GM23338 (cell line): ENCODE measurements around the gene CCNB2. TPM values are rescaled to one million over a fixed set of nuclear protein-coding genes. Genes with fewer than 3 reads are reported as not detected.

Source experiments
- ATAC-seq: fragments of 200-7000 bp; cut with Tn5 transposase; 3 replicates; pipeline ENCODE4 v1.9.1; 2020
- DNase-seq: peaks from one replicate; pipeline ENCODE4 v3.0.0-alpha.2; 2015; ENCODE audit warnings: low spot score
- H2AFZ ChIP-seq: fragments of 200-600 bp; sonication (generic); 2 replicates; pipeline ENCODE4 v1.8.0; 2016; ENCODE audit warnings: antibody characterized with exemption, mild to moderate bottlenecking, moderate library complexity
- H3F3A ChIP-seq: fragments of 200-600 bp; sonication (generic); replicated peaks from 2 replicates; pipeline ENCODE4 v1.8.0; 2017; ENCODE audit warnings: antibody characterized with exemption, mixed run types, low read depth
- H3K27ac ChIP-seq: fragments of 200-600 bp; sonication (generic); 2 replicates; pipeline ENCODE4 v1.6.1; 2016; ENCODE audit warnings: low read depth
- H3K27me3 ChIP-seq: fragments of 200-600 bp; sonication (generic); 2 replicates; pipeline ENCODE4 v1.8.0; 2016; ENCODE audit warnings: mild to moderate bottlenecking, mixed run types, moderate library complexity; ENCODE audit not compliant: insufficient read depth
- H3K36me3 ChIP-seq: fragments of 200-600 bp; sonication (generic); 2 replicates; pipeline ENCODE4 v1.8.0; 2016; ENCODE audit warnings: mild to moderate bottlenecking; ENCODE audit not compliant: insufficient read depth
- H3K4me1 ChIP-seq: fragments of 200-600 bp; sonication (generic); 2 replicates; pipeline ENCODE4 v1.8.0; 2016; ENCODE audit warnings: mild to moderate bottlenecking, moderate library complexity; ENCODE audit not compliant: insufficient read depth
- H3K4me2 ChIP-seq: fragments of 200-600 bp; sonication (generic); 2 replicates; pipeline ENCODE4 v1.7.1; 2017; ENCODE audit warnings: mixed run types
- H3K4me3 ChIP-seq: fragments of 200-600 bp; sonication (generic); 2 replicates; pipeline ENCODE4 v1.6.1; 2016; ENCODE audit warnings: mixed run types
- H3K79me2 ChIP-seq: fragments of 200-600 bp; sonication (generic); replicated peaks from 2 replicates; pipeline ENCODE4 v1.8.0; 2017; ENCODE audit warnings: mild to moderate bottlenecking; ENCODE audit not compliant: insufficient read depth
- H3K9me2 ChIP-seq: fragments of 200-600 bp; sonication (generic); 2 replicates; pipeline ENCODE4 v1.8.0; 2017; ENCODE audit not compliant: insufficient read depth
- H4K20me1 ChIP-seq: fragments of 200-600 bp; sonication (generic); replicated peaks from 2 replicates; pipeline ENCODE4 v1.8.0; 2017; ENCODE audit warnings: mild to moderate bottlenecking; ENCODE audit not compliant: insufficient read depth
- H3K27ac Mint-ChIP-seq: 2 replicates; pipeline ENCODE4 v1.8.0; 2020; ENCODE audit warnings: inconsistent platforms, mild to moderate bottlenecking, moderate library complexity, mixed read lengths
- H3K27me3 Mint-ChIP-seq: 3 replicates; pipeline ENCODE4 v1.8.0; 2022; ENCODE audit warnings: low read depth, mild to moderate bottlenecking, moderate library complexity, mixed read lengths, inconsistent platforms; ENCODE audit not compliant: insufficient read depth, poor library complexity
- H3K36me3 Mint-ChIP-seq: 3 replicates; pipeline ENCODE4 v1.8.0; 2021; ENCODE audit warnings: low read depth, mild to moderate bottlenecking, inconsistent platforms, moderate library complexity, mixed read lengths
- H3K4me1 Mint-ChIP-seq: 3 replicates; pipeline ENCODE4 v1.8.0; 2020; ENCODE audit warnings: mild to moderate bottlenecking, inconsistent platforms, mixed read lengths
- H3K4me3 Mint-ChIP-seq: 3 replicates; pipeline ENCODE4 v1.8.0; 2021; ENCODE audit warnings: moderate library complexity, mild to moderate bottlenecking, inconsistent platforms, mixed read lengths
- H3K9me3 Mint-ChIP-seq: 3 replicates; pipeline ENCODE4 v1.8.0; 2020; ENCODE audit warnings: moderate library complexity, mild to moderate bottlenecking, inconsistent platforms, mixed read lengths
- CTCF ChIP-seq, 2 experiments: fragments of 200-600 bp in 1 of 2; sonication (generic) in 1 of 2; conservative IDR thresholded peaks; 2 replicates each; pipeline versions ENCODE4 v1.5.1 to v1.6.1; 2016 to 2017; ENCODE audit warnings: antibody characterized with exemption in 2 of 2, low read depth in 2 of 2, mild to moderate bottlenecking in 2 of 2, moderate library complexity in 1 of 2
- ETS1 ChIP-seq: IDR thresholded peaks from 2 replicates; pipeline ENCODE4 v1.6.1; 2016; ENCODE audit warnings: antibody characterized with exemption
- EZH2 ChIP-seq: fragments of 200-600 bp; sonication (generic); IDR thresholded peaks from one replicate; pipeline ENCODE4 v1.8.0; 2017; ENCODE audit warnings: antibody characterized with exemption, mild to moderate bottlenecking, low read depth; ENCODE audit not compliant: unreplicated experiment
- JUNB ChIP-seq: IDR thresholded peaks from one replicate; pipeline ENCODE4 v1.6.1; 2016; ENCODE audit warnings: antibody characterized with exemption; ENCODE audit not compliant: unreplicated experiment
- POLR2AphosphoS5 ChIP-seq: IDR thresholded peaks from 2 replicates; pipeline ENCODE4 v1.6.1; 2016; ENCODE audit warnings: antibody characterized with exemption, low read depth
- REST ChIP-seq: IDR thresholded peaks from one replicate; pipeline ENCODE4 v1.6.1; 2018; ENCODE audit warnings: antibody characterized with exemption; ENCODE audit not compliant: unreplicated experiment
- ZNF114 ChIP-seq: fragments of 250-450 bp; sonication (Bioruptor Pico); IDR thresholded peaks from 2 replicates; pipeline ENCODE4 v1.5.0; 2020; ENCODE audit warnings: mild to moderate bottlenecking, moderate library complexity
- ZNF331 ChIP-seq: fragments of 250-450 bp; sonication (Bioruptor Pico); IDR thresholded peaks from 2 replicates; pipeline ENCODE4 v1.5.0; 2020; ENCODE audit warnings: low read depth, mild to moderate bottlenecking, moderate library complexity
- ZNF462 ChIP-seq: fragments of 250-450 bp; sonication (Bioruptor Pico); IDR thresholded peaks from 2 replicates; pipeline ENCODE4 v1.5.0; 2020; ENCODE audit warnings: mild to moderate bottlenecking, moderate library complexity
- polyA plus RNA-seq: library from polyadenylated mRNA; unstranded; fragments of >200 nt; fragmentation: Nextera tagmentation; extraction: Ambion mirVana; gene quantifications from 2 replicates; pipeline ENCODE4 v1.2.1, GENCODE V29; 2016
- total RNA-seq: library from RNA; depleted of rRNA; stranded (reverse); fragments of >200 nt; shearing (Covaris generic); gene quantifications from 2 replicates; pipeline ENCODE4 v1.2.3, GENCODE V29; 2014

Gene CCNB2
- total and polyA plus RNA-seq, 2 experiments from 2014 or later = 81.8 to 108 TPM

GRCh38 chr15:59155431-59155830, 50.5 kb downstream of the CCNB2 start:
- Mint-ChIP-seq H3K27ac (no peak overlapping the region), H3K9me3 (no peaks in the 10 kb centered on the region), H3K27me3 (peaks cover 10% of the 10 kb centered on the region), H3K4me1 (no peaks in the 10 kb centered on the region), H3K4me3 (no peak overlapping the region), H3K36me3 (peaks cover 54% of the 10 kb centered on the region)
- Histone ChIP-seq H3K9me2 (no peaks in the 10 kb centered on the region), H3K79me2 (no peaks in the 10 kb centered on the region), H3K27me3 (no peaks in the 10 kb centered on the region), H4K20me1 (no peaks in the 10 kb centered on the region; the same call in none of the 2 replicates), H3K27ac (no peak overlapping the region), H3K4me3 (no peak overlapping the region), H3K36me3 (peaks cover 24% of the 10 kb centered on the region), H3K4me1 (no peaks in the 10 kb centered on the region), H3F3A (no peaks in the 10 kb centered on the region), H3K4me2 (no peak overlapping the region), H2AFZ (no peak overlapping the region)
- DNase-seq (no peak), ATAC-seq (no peak)
- no peak for TF ChIP-seq CTCF (conservative IDR thresholded peaks at IDR 0.05; ENCODE audit: low read depth in 2 of 2)
- TF ChIP-seq ZNF331 (CRISPR knock-in tag) = no peak
- no peak for TF ChIP-seq REST
- no peak for TF ChIP-seq POLR2AphosphoS5
- no peak for TF ChIP-seq ZNF462 (CRISPR knock-in tag)
- no peak for TF ChIP-seq ZNF114 (CRISPR knock-in tag)
- TF ChIP-seq JUNB = no peak
- TF ChIP-seq ETS1 = no peak
- no peak for TF ChIP-seq EZH2
